AG08395 (cell line): Measurements from ENCODE around the gene NOXA1.
"Not testable (repeated sequence)": the region's sequence is repeated elsewhere in the genome, so short reads cannot be mapped to it uniquely, and the experiment has no call there.

Source experiments
- DNase-seq: peaks from one replicate; pipeline ENCODE4 v3.0.0; 2012; ENCODE audit warnings: mixed read lengths, low spot score

Gene NOXA1

GRCh38 chr9:137406085-137406760 is 17.0 kb upstream of the NOXA1 start:
- DNase-seq: no peak

- peak; percentile 80 for DNase-seq
These were observed 16.2 kb upstream of the NOXA1 start for GRCh38 chr9:137406876-137407589.

GRCh38 chr9:137407590-137408300 is 15.4 kb upstream of the NOXA1 start:
- DNase-seq: no peak

- DNase-seq: no peak
These were observed 14.4 kb upstream of the NOXA1 start for GRCh38 chr9:137408651-137409405.

DNA sequence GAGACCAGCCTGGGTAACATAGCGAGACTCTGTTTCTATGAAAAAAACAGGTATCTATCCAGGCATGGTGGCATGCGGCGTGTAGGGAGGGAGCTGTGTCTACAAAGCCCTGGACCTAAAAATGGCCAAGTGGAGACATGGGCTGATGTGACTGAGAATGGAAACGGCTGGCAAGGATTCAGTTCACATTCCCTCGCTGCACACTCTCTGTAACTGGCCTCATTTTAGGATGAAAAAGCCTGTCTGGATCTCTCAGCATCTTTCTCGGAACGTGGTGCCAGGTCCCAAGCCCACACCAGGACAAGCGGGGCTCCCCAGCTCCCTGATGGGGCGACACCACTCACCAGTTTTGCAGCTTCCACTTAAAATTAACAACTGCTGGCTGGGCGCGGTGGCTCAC is 13.7 kb upstream of the NOXA1 start:
- DNase-seq: no peak

DNA sequence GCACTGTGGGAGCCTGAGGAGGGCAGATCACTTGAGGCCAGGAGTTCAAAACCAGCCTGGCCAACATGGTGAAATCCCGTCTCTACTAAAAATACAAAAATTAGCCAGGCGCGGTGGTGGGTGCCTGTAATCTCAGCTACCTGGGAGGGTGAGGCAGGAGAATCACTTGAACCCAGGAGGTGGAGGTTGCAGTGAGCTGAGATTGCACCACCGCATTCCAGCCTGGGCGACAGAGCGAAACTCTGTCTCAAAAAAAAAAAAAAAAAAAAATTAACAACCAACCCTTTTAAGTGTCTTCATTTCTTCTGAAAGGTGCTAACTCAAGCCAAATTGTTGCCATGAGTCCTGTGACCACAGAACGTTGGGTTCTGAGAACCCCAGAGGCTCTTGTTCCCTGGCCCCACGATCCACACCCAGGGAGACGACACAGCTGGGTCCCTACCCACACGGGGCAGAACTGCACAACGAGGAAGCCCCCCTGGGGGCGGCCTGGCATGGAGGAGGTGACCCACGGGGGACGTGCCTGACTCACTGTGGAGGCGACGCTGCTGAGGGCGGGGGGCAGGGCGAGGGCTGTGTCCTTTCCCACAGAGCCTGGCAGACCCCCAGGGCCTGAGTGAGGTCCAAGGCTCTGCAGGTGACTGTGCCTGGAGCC is 12.8 kb upstream of the NOXA1 start:
- DNase-seq: not testable (repeated sequence)

DNA sequence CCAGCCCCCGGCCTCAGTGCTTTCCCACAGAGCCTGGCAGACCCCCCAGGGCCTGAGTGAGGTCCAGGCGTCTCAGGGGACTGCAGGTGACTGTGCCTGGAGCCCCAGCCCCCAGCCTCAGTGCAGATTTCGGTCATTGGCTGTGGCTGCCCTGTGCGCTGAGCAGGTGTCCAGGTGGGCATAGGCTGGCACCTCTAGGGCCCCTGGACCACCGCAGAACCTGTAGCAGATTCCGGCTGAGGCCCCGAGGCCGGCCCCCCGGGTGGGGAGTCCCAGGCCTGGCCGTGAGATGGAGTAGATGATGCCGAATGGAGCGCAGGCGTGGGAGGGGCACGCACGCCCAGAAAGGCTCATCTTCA is 12.3 kb upstream of the NOXA1 start:
- no peak for DNase-seq

DNA sequence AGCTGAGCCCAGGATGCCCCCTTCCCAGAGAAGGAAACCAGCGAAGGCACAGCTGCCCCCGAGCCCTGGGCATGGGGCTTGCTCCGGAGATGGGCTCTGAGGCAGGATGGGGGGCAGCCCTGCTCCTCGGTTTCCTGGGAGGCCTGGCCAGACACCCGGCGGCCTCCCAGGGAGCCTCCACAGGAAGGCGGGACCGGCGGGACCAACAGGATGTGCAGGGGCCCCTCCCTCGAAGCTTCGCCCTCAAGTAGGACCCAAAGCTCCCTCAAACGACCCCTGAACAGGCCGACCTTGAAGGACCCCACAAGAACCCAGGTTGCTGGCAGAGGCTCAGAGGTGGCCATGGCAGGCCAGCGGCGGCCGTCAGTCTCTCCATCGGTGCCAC is 11.9 kb upstream of the NOXA1 start:
- no peak for DNase-seq

DNA sequence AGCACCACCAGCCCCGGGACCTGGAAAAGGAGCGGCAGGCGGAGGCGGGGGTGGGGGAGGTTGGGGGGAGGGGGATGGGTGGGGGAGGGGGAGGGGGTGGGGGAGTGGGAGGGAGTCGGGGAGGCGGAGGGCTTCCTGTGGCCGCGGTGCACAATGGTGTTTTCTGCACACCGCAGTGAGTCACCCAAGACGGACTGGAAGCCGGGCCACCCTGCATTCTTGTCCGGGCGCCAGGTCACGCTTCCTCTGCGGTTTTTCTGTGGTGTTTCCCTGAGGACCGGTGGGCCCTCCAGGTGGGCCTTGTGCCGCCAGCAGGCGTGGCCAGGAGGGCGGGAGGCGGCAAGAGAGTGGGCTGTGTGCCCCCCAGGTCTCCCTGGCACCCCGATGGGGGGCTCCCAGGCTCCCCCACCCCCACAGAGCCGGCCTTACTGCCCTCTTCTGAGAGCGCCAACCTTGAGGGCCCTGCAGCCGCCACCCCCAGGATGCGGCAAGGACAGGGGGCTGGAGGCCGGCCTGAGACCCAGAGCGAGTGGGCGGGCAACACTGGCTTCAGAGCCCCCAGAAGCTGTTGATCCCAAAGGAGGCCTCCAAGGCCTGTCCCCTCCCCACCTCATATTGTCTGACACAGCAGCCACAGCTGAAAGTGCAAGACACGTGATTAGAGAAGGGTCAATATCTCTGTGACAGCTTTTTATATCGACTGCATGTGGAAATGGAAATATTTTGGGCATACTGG is 11.4 kb upstream of the NOXA1 start:
- DNase-seq: peak; percentile 78

GRCh38 chr9:137412431-137412830 is 10.8 kb upstream of the NOXA1 start:
- no peak for DNase-seq

GRCh38 chr9:137415451-137415850 is 7.7 kb upstream of the NOXA1 start:
- DNase-seq: no peak

- DNase-seq: no peak
These were observed 7.1 kb upstream of the NOXA1 start for GRCh38 chr9:137416006-137416562.

GRCh38 chr9:137416563-137417151 is 6.5 kb upstream of the NOXA1 start:
- DNase-seq: no peak

DNA sequence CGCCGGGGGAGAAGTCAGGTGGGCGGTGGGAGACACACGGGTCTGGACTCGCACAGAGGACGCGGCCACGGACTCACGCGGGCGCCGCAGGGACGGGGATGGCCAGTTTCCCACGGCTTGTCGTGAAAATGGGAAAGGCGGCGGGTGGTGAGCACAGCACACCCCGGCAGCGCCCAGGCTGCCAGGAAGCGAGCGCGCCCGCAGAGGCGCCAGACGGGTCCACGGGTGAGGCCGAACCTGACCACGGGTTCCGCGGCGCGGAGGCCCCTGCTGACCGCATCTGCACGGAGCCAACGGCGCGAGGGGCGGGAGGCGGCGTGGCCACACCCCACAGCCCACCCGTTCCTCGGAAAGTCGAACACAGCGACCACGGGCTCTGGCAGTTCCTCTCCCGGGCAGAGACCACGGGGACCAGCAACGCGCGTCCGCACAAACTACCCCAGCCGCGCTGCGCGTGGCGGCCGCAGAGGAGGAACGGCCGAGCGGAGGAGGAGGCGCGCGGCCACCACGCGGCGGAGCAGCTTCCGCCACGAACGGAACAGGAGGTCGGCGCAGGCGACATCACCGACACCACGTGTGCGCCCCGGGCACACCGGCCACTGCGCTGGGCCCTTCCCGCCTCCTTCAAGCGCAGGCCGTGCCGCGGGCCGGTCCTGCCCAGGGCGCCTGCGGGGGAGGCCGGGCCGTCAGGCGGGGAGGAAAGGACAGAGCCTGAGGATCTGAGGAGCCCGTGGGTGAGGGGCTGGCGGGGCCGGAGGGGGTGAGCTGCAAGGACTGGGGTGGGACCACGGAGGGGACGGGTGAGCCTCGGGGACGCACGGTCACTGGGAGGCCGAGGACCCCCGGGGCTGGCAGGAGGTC is 5.8 kb upstream of the NOXA1 start:
- no peak for DNase-seq

DNA sequence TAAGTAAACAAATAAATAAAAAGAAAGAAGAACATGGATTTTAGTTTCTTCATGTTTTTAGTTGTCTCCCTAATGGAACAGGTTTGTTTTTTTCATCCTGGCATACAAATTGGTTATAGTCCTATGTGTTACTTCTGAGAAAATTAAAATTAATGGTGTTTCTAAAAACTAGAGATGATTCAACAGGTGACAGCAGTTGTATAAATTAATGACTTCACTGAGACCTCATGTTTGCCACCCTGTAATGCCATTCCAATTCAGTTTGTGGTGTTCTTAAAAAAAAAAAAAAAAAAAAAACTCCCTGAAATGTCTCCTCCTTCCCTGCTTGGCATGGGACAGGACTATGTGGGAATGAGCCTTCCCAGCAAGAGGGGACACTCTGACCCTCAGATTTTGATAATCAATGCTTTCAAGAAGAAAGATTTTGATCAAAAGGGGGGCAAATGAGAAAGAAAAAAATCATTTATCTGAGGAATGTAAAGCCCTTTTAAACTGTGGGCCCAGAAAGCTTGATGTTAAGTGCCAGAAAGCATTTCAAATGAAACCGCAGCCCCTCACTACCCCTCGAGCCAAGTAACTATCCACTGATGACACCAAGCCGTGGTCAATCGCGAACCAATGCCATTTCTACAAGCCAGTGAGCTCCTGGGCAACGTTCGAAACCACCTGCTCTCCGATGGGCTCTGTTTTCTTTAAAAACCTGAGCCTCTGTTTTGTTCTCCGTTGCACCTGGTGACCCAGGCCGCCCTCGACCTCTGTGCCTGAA is 1.2 kb upstream of the NOXA1 start:
- no peak for DNase-seq

DNA sequence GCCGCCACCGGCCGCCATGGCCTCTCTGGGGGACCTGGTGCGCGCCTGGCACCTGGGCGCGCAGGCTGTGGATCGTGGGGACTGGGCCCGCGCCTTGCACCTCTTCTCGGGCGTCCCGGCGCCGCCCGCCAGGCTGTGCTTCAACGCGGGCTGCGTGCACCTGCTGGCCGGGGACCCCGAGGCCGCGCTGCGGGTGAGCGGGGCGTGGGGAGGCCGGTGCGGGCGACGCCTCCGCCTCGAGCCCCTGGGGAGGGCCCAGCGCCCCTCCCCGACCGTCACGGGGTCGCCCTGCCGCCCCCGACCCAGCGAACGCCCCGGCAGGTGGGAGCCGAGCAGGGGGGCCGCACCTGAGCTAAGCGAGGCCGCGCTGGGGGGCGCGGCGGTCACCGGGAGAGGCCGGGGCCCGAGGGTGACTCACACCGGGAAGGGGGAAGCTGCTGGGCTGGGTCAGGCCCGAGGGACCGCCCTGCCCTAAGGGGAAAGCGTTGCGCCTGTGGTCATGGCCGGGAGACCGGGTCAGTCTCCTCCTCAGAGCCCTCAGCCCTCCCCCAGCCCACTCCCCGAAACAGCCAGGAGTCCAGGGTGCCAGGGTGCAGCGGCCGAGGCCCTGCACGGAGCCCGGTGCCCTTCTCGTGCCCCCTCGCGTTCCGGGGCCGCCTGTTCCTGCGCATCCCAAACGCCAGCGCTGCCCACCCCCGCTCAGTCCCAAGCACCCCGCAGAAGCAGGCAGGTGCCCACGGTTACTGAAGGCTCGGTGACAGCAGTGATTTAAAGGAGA is 510 bp downstream of the NOXA1 start:
- DNase-seq: peak; percentile 20

DNA sequence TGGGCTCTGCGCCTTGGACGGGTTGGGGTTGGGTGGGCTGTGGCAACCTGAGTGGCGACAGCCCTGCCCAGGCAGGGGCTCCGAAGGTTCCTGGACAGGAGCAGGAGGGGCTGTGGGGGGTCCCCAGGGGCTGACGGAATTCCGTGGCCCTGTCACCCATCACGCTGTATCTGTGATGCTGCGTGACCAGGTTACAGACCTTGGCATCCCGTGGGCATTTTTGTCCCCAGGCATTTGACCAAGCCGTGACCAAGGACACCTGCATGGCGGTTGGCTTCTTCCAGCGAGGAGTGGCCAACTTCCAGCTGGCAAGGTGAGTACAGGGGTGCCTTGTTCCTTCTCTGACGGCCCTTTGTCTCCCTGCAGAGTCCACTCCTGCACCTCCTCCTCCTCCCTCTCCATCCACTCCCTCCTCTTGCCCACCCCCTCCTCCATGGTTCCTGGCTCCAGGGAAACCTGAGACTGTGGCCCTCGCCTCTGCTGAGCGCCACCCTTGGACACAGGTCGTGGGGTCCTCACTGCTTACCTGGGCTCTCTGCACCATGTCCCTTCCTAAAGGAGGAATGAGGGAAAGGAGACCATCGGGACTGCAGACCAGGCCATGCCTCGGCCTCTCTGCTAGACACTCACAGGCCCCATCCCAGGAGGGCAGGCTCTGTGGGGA is 3.0 kb downstream of the NOXA1 start:
- no peak for DNase-seq
